NCI-H1436 treated with DMSO at 0.1 percent for 48 hours (cell line): Measurements from ENCODE around the gene SLC35E2B.

Experiments used
- DNase-seq: peaks from one replicate; lab custom pipeline; 2025; lab: John Stamatoyannopoulos, UW

Gene SLC35E2B

DNA sequence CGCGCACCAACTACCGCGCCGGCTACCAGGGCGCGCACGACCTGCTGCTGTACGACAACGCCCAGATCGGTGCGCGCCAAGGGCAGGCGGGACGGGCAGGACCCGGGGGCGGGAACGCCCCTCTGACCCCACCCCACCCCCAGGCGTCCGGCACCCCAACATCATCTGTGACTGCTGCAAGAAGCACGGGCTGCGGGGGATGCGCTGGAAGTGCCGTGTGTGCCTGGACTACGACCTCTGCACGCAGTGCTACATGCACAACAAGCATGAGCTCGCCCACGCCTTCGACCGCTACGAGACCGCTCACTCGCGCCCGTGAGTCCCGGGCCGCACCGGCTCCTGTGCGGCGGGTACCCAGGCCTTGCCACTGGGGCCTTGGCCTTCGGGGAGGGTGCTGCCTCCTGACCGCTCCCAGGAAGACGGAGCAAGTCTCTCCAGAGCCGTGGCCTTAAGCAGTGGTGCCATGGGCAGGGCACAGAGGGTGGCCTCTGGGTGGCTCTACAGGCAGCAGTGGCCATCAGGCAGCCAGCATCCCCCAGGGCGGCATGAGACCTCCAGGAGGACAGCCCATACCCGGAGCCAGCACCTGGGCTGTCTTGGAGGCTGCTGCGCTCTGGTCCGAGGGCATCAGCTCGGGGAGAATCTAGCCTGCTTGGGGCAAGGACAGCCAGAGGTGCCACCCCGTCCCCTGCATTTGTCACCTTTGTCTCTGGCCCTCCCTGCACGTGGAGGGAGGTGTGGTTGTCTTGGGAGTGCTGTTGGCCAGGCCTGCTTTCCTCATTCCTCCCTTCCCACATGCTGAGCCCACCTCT, 68.8 kb downstream of the SLC35E2B start:
- DNase-seq = no peak

DNA sequence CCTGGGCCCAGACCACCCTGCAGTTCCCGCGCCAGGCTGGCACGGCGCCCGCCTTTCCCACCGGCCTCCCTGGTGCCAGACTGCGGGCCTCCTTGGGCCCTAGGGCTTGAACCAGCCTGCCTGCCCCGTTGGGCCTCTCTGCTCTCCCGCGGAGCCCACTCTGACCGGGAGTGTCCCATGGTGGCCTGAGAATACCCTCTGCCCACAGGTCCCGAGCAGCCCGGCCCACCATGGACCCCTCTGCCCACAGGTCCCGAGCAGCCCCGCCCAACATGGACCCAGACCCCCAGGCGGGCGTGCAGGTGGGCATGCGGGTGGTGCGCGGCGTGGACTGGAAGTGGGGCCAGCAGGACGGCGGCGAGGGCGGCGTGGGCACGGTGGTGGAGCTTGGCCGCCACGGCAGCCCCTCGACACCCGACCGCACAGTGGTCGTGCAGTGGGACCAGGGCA, 69.4 kb downstream of the SLC35E2B start:
- DNase-seq = no peak

DNA sequence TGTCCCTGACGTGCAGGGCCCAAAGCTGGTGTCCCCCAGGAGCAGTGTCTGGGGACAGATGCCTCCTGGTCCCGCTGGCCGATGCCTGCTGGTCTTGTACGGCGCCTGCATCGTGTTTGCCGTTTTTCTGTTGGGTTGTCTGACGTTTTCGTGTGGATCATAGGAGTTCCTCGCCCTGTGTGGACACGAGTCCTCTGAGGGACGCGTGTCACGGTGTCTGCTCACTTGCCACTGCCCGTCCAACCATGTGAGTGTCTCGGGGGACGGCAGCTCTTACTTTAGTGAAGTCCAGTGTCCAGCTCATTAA, 69.9 kb downstream of the SLC35E2B start:
- no peak for DNase-seq

- no peak for DNase-seq
Measured at GRCh38 chr1:1622010-1622787, 70.4 kb downstream of the SLC35E2B start.

DNA sequence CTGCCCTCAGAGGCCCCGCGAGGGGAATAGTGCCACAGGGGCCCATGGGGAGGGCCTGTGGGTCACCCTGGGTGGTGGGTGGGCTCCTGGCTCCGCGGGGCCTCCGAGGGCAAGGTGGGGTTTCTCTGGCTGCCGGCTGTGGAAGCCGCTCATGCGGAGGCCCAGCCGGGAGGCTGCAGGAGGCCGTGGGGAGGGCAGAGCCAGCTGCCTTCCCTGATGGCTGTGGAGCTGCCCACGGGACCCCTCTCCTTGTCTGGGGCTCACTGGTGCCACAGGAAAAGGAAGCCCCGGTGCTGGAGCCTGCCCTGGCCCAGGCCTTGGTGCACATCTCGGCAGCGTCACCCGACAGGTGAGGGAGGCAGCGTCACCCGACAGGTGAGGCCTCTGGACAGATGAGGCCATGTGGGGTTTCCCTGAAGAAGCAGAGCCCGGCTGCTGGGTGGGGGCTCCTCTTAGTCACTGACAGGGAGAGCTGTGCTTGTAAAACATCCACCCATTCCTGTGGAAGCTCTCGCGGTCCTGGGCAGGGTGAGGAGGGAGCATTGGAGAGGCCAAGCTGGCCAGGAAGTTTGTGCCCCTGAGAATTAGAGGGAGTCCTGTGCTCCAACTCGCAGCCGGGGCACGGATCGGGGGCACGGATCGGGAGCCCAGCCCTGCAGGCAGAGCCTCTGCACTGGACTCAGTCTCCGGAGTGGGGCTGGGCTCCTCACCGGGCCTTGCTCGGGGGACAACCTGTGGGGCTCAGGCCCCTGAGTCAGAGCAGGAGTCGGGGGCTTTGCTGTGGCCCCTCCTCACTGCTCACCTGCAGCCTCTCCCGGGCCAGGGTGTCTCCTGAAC, 71.2 kb downstream of the SLC35E2B start:
- no peak for DNase-seq

DNA sequence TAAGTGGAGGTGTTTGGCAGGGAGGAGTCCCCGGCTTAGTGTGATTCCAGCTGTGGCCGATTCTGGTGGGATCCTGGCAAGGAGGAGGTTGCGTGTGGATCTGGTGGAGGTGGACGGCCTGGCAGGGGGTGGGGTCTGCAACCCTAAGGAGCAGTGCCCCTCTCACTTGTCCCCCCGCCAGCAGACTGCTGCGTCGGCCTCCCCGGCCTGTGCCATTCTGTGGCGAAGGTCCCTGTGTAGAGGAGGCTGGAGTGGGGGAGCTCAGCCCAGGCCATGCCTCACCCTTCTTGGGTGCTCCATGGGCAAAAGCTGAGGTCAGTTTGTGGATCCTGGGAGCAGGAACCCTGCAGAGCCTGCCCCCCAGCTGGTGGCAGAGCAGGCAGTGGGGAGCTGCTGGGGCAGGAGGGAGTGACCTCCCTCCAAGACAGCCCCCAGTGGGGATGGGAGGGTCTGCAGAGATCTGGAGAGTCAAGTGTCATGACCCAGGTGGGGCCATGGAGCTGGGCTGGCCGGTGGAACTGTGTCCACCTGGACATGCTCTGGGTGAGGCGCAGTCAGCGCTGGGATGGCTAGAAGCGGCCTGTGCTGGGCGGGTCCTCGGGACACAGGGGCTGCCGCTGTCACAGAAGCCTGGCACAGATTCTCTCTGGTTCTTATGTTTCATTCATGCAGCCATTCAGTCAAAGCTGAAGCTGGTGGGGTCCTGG, 72.0 kb downstream of the SLC35E2B start:
- DNase-seq = no peak

- no peak for DNase-seq
Measured at GRCh38 chr1:1619917-1620361, 72.7 kb downstream of the SLC35E2B start.

DNA sequence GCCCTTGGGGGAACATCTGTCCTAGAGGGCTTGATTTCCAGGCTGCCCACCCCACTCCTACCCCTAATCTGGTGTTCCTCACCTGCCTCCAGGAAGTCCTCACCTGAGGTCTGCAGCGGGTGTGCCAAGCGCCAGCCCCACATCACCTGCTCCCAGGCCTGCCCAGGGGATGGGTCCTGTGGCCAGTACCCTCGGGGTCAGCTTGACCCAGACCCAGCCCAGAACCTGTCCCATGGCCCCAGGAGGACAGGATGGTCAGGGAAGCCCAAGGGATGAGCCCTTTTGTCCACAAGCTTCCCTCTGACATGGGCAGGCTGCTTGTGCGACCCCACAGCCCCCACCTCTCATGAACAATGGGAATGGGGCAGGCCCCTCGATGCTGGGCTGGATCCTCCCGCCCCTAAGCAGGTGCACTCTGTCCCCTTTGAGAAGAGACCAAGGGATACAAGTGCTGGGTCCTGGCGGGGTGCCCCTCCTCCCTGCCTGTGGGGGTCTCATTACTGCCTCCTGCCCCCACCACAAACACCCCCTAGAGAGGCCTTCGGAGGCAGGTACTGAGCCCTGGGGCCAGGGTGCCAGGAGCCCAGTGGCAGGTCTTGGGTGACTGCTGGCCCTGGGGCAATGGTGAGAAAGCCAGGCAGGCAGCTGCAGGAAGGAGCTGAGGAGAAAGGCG, 74.1 kb downstream of the SLC35E2B start:
- DNase-seq = no peak

GRCh38 chr1:1617925-1618324, 74.7 kb downstream of the SLC35E2B start:
- no peak for DNase-seq

DNA sequence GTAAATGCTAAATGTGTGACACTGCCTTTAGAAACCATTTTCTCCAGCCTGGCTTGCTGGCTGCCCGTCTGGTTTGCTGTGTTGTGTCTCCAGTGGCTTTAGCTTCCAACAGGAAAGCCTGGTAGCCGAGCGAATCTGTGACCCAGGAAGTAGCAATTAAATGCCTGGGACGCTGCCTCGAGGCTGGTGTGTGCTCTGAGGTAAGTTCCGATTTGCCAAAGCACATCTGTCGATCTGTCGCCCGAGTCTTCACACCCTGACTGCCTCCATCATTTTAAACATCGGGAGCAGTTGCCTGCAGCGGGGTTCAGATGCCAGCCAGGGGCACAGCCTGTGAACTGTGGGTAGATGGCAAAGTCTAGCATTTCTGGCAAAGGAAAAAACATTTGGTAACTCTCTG, 75.1 kb downstream of the SLC35E2B start:
- DNase-seq = no peak

GRCh38 chr1:1616838-1617237, 75.8 kb downstream of the SLC35E2B start:
- no peak for DNase-seq

- no peak for DNase-seq
Measured at GRCh38 chr1:1616045-1616790, 76.4 kb downstream of the SLC35E2B start.

GRCh38 chr1:1615256-1616044, 77.1 kb downstream of the SLC35E2B start, which contains the start of gene MIB2:
TSS of gene MIB2 (plus strand) at chr1:1615500. CDS start at chr1:1623453, 7,953 bp downstream.
- DNase-seq = peak; percentile 77

- no peak for DNase-seq
Measured at GRCh38 chr1:1614954-1615255, 77.7 kb downstream of the SLC35E2B start.

- DNase-seq = no peak
Measured at GRCh38 chr1:1614204-1614953, 78.2 kb downstream of the SLC35E2B start.

- DNase-seq = no peak
Measured at GRCh38 chr1:1613509-1614082, 79.0 kb downstream of the SLC35E2B start.

DNA sequence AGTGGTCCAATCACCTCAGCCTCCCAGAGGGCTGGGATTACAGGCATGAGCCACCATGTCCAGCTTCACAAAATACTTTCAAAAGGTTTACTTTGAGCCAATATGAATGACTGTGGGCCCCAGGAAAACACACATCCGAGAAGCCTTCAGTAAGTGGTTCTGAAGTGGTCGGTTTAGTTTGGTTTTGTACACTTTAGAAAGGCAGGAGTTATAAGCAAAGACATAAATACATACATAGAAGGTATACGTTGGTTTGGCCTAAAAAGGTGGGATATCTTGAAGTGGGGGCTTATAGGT, 80.5 kb downstream of the SLC35E2B start:
- DNase-seq = no peak

DNA sequence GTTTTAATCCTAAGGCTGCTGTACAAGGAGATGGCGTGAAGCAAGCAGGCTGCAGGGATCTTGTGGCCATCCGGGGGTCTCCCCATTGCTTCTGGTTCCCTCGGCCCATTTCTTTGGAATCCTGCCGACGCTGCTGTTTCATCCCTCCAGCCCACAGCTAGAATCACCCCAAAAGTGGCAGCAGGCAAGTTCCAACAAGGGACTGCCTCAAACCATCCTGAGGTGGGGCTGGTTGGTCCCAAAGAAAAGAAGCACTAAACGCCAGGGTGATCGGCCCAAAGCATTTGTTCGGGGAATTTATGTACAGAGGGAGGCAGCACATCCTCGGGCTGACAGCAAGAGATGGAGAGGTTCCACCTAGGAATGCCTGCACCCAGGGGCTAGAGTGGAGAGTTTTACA, 81.8 kb downstream of the SLC35E2B start:
- DNase-seq = no peak
